MM.1S (cell line): ENCODE results near the gene CLIC2.

Experiments
- DNase-seq: peaks from one replicate; pipeline ENCODE4 v3.0.0-alpha.2; 2015
- H2AFZ ChIP-seq: fragments of 300-600 bp; sonication (generic); 2 replicates; pipeline ENCODE4 v1.6.0; 2016; ENCODE audit warnings: antibody characterized with exemption, low read length
- H3F3A ChIP-seq: fragments of 300-600 bp; sonication (generic); 2 replicates; pipeline ENCODE4 v1.6.1; 2016; ENCODE audit warnings: mild to moderate bottlenecking, antibody characterized with exemption, low read length, moderate library complexity, mixed read lengths; ENCODE audit not compliant: insufficient read depth
- H3K27ac ChIP-seq: fragments of 300-600 bp; sonication (generic); 2 replicates; pipeline ENCODE4 v1.5.1; 2016; ENCODE audit warnings: mild to moderate bottlenecking, low read length
- H3K27me3 ChIP-seq: fragments of 300-600 bp; sonication (generic); replicated peaks from 2 replicates; pipeline ENCODE4 v1.6.0; 2016; ENCODE audit warnings: low read length; ENCODE audit not compliant: insufficient read depth
- H3K36me3 ChIP-seq: fragments of 300-600 bp; sonication (generic); replicated peaks from 2 replicates; pipeline ENCODE4 v1.6.1; 2016; ENCODE audit warnings: mild to moderate bottlenecking, low read length, mixed read lengths; ENCODE audit not compliant: insufficient read depth
- H3K4me1 ChIP-seq: fragments of 300-600 bp; sonication (generic); 2 replicates; pipeline ENCODE4 v1.6.1; 2016; ENCODE audit warnings: low read length, mixed read lengths
- H3K4me2 ChIP-seq: fragments of 300-600 bp; sonication (generic); 2 replicates; pipeline ENCODE4 v1.6.0; 2016; ENCODE audit warnings: low read depth, low read length
- H3K4me3 ChIP-seq: fragments of 300-600 bp; sonication (generic); 2 replicates; pipeline ENCODE4 v1.5.1; 2016; ENCODE audit warnings: low read length, mixed read lengths
- H3K79me2 ChIP-seq: fragments of 300-600 bp; sonication (generic); 2 replicates; pipeline ENCODE4 v1.6.1; 2016; ENCODE audit warnings: mixed run types, low read length, mixed read lengths
- H3K9ac ChIP-seq: fragments of 300-600 bp; sonication (generic); 2 replicates; pipeline ENCODE4 v1.6.1; 2016; ENCODE audit warnings: low read length, mixed read lengths
- H3K9me2 ChIP-seq: fragments of 300-600 bp; sonication (generic); replicated peaks from 2 replicates; pipeline ENCODE4 v1.6.1; 2016; ENCODE audit warnings: mild to moderate bottlenecking, low read length, mixed read lengths; ENCODE audit not compliant: insufficient read depth
- H3K9me3 ChIP-seq: fragments of 300-600 bp; sonication (generic); replicated peaks from 2 replicates; pipeline ENCODE4 v1.6.1; 2016; ENCODE audit warnings: mild to moderate bottlenecking, low read length, mixed read lengths; ENCODE audit not compliant: insufficient read depth
- H4K20me1 ChIP-seq: fragments of 300-600 bp; sonication (generic); 2 replicates; pipeline ENCODE4 v1.6.1; 2016; ENCODE audit warnings: mild to moderate bottlenecking, low read length, moderate library complexity, mixed read lengths; ENCODE audit not compliant: insufficient read depth
- EZH2 ChIP-seq: fragments of 300-600 bp; sonication (generic); optimal IDR thresholded peaks from 2 replicates; pipeline ENCODE3; 2017; ENCODE audit warnings: low read depth, mild to moderate bottlenecking, antibody characterized with exemption, low read length, mixed read lengths
- EZH2phosphoT487 ChIP-seq: fragments of 300-600 bp; sonication (generic); IDR thresholded peaks from 2 replicates; pipeline ENCODE4 v1.6.1; 2018; ENCODE audit warnings: antibody characterized with exemption, low read length
- TF ChIP-seq, protein P1 (sequence below): fragments of 300-600 bp; sonication (generic); IDR thresholded peaks from 2 replicates; pipeline ENCODE4 v1.5.1; 2016; ENCODE audit warnings: antibody characterized with exemption, low read length, mixed read lengths

Gene CLIC2

DNA sequence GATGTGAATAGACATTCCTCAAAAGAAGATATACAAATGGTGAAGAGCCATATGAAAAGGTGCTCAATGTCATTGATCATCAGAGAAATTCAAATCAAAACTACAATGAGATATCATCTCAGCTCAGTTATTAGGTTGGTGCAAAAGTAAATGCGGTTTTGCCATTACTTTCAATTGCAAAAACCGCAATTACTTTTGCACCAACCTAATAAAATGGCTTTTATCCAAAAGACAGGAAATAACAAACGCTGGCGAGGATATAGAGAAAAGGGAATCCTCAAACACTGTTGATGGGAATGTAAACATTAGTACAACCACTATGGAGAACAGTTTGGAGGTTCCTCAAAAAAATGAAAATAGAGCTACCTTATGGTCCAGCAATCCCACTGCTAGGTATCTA is 5.1 kb downstream of the CLIC2 start:
- TF ChIP-seq, protein P1, sequence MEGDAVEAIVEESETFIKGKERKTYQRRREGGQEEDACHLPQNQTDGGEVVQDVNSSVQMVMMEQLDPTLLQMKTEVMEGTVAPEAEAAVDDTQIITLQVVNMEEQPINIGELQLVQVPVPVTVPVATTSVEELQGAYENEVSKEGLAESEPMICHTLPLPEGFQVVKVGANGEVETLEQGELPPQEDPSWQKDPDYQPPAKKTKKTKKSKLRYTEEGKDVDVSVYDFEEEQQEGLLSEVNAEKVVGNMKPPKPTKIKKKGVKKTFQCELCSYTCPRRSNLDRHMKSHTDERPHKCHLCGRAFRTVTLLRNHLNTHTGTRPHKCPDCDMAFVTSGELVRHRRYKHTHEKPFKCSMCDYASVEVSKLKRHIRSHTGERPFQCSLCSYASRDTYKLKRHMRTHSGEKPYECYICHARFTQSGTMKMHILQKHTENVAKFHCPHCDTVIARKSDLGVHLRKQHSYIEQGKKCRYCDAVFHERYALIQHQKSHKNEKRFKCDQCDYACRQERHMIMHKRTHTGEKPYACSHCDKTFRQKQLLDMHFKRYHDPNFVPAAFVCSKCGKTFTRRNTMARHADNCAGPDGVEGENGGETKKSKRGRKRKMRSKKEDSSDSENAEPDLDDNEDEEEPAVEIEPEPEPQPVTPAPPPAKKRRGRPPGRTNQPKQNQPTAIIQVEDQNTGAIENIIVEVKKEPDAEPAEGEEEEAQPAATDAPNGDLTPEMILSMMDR = no peak
- no peak for TF ChIP-seq EZH2
- no peak for TF ChIP-seq EZH2phosphoT487

DNA sequence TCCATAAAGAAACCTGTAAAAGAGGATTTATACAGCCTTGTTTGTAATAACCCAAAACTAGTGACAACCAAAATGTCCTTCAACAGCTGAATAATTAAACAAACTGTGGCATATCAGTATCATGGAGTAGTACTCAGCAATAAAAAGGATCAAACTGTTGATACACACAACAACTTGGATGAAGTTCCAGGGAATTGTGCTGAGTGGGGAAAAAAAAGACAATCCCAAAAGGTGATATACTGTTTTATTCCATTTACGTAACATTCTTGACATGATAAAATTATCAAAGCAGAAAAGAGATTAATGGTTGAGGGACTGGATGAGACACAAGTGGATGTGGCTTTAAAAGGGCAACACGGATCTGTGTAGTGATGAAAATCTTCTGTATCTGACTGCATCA is 7.8 kb downstream of the CLIC2 start:
- Histone ChIP-seq H3K36me3 (no peaks in the 10 kb centered on the region), H3K9ac (no peak overlapping the region), H3K79me2 (peaks cover 59% of the 10 kb centered on the region), H3K4me1 (no peaks in the 10 kb centered on the region), H2AFZ (no peak overlapping the region), H4K20me1 (no peaks in the 10 kb centered on the region), H3K4me3 (no peak overlapping the region), H3K9me2 (no peaks in the 10 kb centered on the region), H3K9me3 (no peaks in the 10 kb centered on the region), H3K27ac (no peak overlapping the region), H3K27me3 (no peaks in the 10 kb centered on the region), H3F3A (no peaks in the 10 kb centered on the region), H3K4me2 (no peak overlapping the region)
- DNase-seq = no peak
- TF ChIP-seq EZH2 (no peak), EZH2phosphoT487 (no peak)
- TF ChIP-seq, protein P1 = no peak

More for the DNA sequence above, 5.1 kb downstream of the CLIC2 start:
- Histone ChIP-seq H3K36me3 (no peaks in the 10 kb centered on the region), H3K4me3 (no peak overlapping the region), H3F3A (0 out of 2 replicates have a peak, but pooled peaks cover 5% of the 10 kb centered on the region), H4K20me1 (no peaks in the 10 kb centered on the region), H3K9ac (no peak overlapping the region), H2AFZ (no peak overlapping the region), H3K9me2 (no peaks in the 10 kb centered on the region), H3K9me3 (no peaks in the 10 kb centered on the region), H3K4me2 (no peak overlapping the region), H3K79me2 (peaks cover 74% of the 10 kb centered on the region), H3K27ac (no peak overlapping the region), H3K4me1 (no peaks in the 10 kb centered on the region), H3K27me3 (no peaks in the 10 kb centered on the region)
- DNase-seq = no peak

DNA sequence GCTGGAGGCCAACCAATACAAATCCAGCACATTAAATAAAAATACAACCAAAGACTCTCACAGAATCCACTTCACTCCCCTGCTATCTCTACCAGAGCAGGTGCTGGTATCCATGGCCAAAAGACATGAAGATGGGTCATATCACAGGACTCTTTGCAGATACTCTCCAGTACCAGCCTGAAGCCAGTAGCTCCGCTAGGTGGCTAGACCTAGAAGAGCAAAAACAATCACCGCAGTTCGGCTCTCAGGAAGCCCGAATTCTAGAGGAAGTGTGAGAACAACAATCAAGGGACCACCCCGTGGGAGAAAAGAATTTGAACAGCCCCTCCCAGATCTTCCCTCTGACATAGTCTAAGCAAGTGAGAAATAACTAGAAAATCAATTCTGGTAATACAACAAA is 20.2 kb downstream of the CLIC2 start:
- Histone ChIP-seq H3K9me2 (no peaks in the 10 kb centered on the region), H3K27me3 (no peaks in the 10 kb centered on the region), H3K9me3 (no peaks in the 10 kb centered on the region), H3K27ac (no peak overlapping the region), H3K4me1 (no peaks in the 10 kb centered on the region), H3K79me2 (peaks cover 45% of the 10 kb centered on the region), H3K4me2 (no peak overlapping the region), H3F3A (no peaks in the 10 kb centered on the region), H3K4me3 (no peak overlapping the region), H2AFZ (no peak overlapping the region), H3K36me3 (no peaks in the 10 kb centered on the region), H3K9ac (no peak overlapping the region), H4K20me1 (no peaks in the 10 kb centered on the region)
- no peak for TF ChIP-seq EZH2phosphoT487
- no peak for DNase-seq

DNA sequence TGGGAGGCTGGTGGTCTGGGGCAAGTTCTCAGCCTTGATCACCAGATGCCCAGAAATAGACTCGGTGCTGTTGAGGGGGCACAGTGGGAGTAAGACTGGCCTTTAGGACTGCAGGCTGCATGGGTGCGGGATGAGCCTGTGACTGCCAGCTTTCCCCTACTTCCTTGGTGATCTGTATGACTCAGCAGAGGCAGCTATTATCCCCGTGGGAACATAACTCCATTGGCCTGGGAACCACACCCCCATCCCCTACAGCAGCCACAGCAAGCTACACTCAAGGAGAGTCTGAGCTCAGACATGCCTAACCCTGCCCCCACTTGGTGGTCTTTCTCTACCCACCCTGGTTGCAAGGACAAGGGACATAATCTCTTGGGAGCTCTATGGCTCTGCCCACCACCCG is 20.6 kb downstream of the CLIC2 start:
- H3K79me2 ChIP-seq = peaks cover 45% of the 10 kb centered on the region
- H3K27me3 ChIP-seq = no peaks in the 10 kb centered on the region
- TF ChIP-seq, protein P1 = no peak
- TF ChIP-seq EZH2 (no peak), EZH2phosphoT487 (no peak)
- no peaks in the 10 kb centered on the region for H3K9me3 ChIP-seq
- no peak for DNase-seq
- H4K20me1 ChIP-seq = no peaks in the 10 kb centered on the region
- no peaks in the 10 kb centered on the region for H3F3A ChIP-seq
- no peak overlapping the region for H2AFZ ChIP-seq
- no peak overlapping the region for H3K27ac ChIP-seq
- H3K4me1 ChIP-seq = no peaks in the 10 kb centered on the region
- no peak overlapping the region for H3K4me2 ChIP-seq
- no peak overlapping the region for H3K4me3 ChIP-seq
- H3K9me2 ChIP-seq = no peaks in the 10 kb centered on the region
- H3K9ac ChIP-seq = no peak overlapping the region
- H3K36me3 ChIP-seq = no peaks in the 10 kb centered on the region
